B cell (primary cell): ENCODE data around the gene SPPL2C. TPM values are rescaled to one million over a fixed set of nuclear protein-coding genes. Genes with fewer than 3 reads are reported as not detected.

Source experiments
- ATAC-seq: fragments of 200-7000 bp; cut with Tn5 transposase; one replicate; pipeline ENCODE4 v1.10.0; 2021; ENCODE audit warnings: low read depth, mild to moderate bottlenecking, moderate number of reproducible peaks, moderate library complexity
- CTCF ChIA-PET: fragments of 350-600 bp; sonication (Branson Sonifier 250); formaldehyde crosslinking; loops from one replicate; lab custom pipeline; 2021; ENCODE audit warnings: antibody characterized with exemption, inconsistent platforms; lab: Charles Lee
- POLR2A ChIA-PET: fragments of 350-600 bp; sonication (Branson Sonifier 250); formaldehyde crosslinking; loops from one replicate; lab custom pipeline; 2021; ENCODE audit warnings: antibody characterized with exemption; lab: Charles Lee
- DNase-seq: peaks from one replicate; pipeline ENCODE4 v3.0.0; 2013
- H2AFZ ChIP-seq: 2 replicates; pipeline ENCODE4 v1.6.1; 2012; ENCODE audit warnings: mild to moderate bottlenecking, low read depth, low read length; ENCODE audit not compliant: insufficient read depth, poor library complexity, severe bottlenecking
- H3K27ac ChIP-seq, 2 donors: 1 replicate in 1 of 2; 2 replicates in 1 of 2; pipeline ENCODE4 v1.5.1; 2012 to 2013; ENCODE audit warnings: low read length in 2 of 2, mild to moderate bottlenecking in 2 of 2, moderate library complexity in 1 of 2
- H3K27me3 ChIP-seq, 4 experiments: fragments of 200-600 bp in 1 of 4; sonication (generic) in 1 of 4; replicated peaks in 1 of 4; 1 replicate in 2 of 4; 2 replicates in 2 of 4; pipeline versions ENCODE4 v1.6.1 to v1.7.0; 2013 to 2016; ENCODE audit warnings: low read length in 3 of 4, mild to moderate bottlenecking in 2 of 4, mixed read lengths in 1 of 4, moderate library complexity in 1 of 4; ENCODE audit not compliant: insufficient read depth in 4 of 4, control insufficient read depth in 3 of 4; ENCODE audit errors: control extremely low read depth in 1 of 4
- H3K36me3 ChIP-seq, 2 experiments: replicated peaks in 1 of 2; 1 replicate in 1 of 2; 2 replicates in 1 of 2; pipeline versions ENCODE4 v1.6.1 to v1.7.1; 2013; ENCODE audit warnings: low read length in 1 of 2; ENCODE audit not compliant: insufficient read depth in 2 of 2, control insufficient read depth in 1 of 2; ENCODE audit errors: control extremely low read depth in 1 of 2, extremely low read depth in 1 of 2
- H3K4me1 ChIP-seq, 2 donors: fragments of 200-600 bp in 1 of 2; sonication (generic) in 1 of 2; 1 replicate in 1 of 2; 2 replicates in 1 of 2; pipeline versions ENCODE4 v1.5.1 to v1.6.1; 2013 to 2017; ENCODE audit warnings: low read length in 2 of 2; ENCODE audit not compliant: control insufficient read depth in 2 of 2, insufficient read depth in 2 of 2
- H3K4me2 ChIP-seq: replicated peaks from 2 replicates; pipeline ENCODE3; 2012; ENCODE audit warnings: mild to moderate bottlenecking, low read depth, low read length; ENCODE audit not compliant: poor library complexity, severe bottlenecking
- H3K4me3 ChIP-seq, 5 experiments: fragments of 200-600 bp in 1 of 5; sonication (generic) in 1 of 5; 1 replicate in 3 of 5; 2 replicates in 2 of 5; pipeline versions ENCODE4 v1.5.1 to v1.7.0; 2011 to 2016; ENCODE audit warnings: low read length in 4 of 5, mild to moderate bottlenecking in 4 of 5, low read depth in 2 of 5, control low read depth in 1 of 5, moderate library complexity in 1 of 5; ENCODE audit not compliant: insufficient read depth in 1 of 5; ENCODE audit errors: control extremely low read depth in 1 of 5, extremely low read depth in 1 of 5
- H3K79me2 ChIP-seq: fragments of 200-600 bp; sonication (generic); one replicate; pipeline ENCODE4 v1.6.0; 2016; ENCODE audit warnings: low read length; ENCODE audit not compliant: control insufficient read depth, insufficient read depth
- H3K9ac ChIP-seq: fragments of 200-600 bp; sonication (generic); 2 replicates; pipeline ENCODE4 v1.6.1; 2017; ENCODE audit warnings: mild to moderate bottlenecking, low read length, moderate library complexity
- H3K9me3 ChIP-seq, 3 donors: one replicate each; pipeline versions ENCODE4 v1.6.1 to v1.7.1; 2013; ENCODE audit warnings: low read length in 2 of 3; ENCODE audit not compliant: control insufficient read depth in 2 of 3, insufficient read depth in 1 of 3; ENCODE audit errors: control extremely low read depth in 1 of 3
- H4K20me1 ChIP-seq: 2 replicates; pipeline ENCODE4 v1.6.0; 2012; ENCODE audit warnings: mild to moderate bottlenecking, low read length; ENCODE audit not compliant: insufficient read depth, control insufficient read depth, poor library complexity, severe bottlenecking
- H3K27ac Mint-ChIP-seq: one replicate; pipeline ENCODE4 v1.8.0; 2021; ENCODE audit warnings: mixed read lengths
- H3K27me3 Mint-ChIP-seq: one replicate; pipeline ENCODE4 v1.8.0; 2021; ENCODE audit warnings: mixed read lengths
- H3K4me1 Mint-ChIP-seq: one replicate; pipeline ENCODE4 v1.8.0; 2021; ENCODE audit warnings: mixed read lengths
- H3K4me3 Mint-ChIP-seq: one replicate; pipeline ENCODE4 v1.8.0; 2021; ENCODE audit warnings: mixed read lengths
- H3K9me3 Mint-ChIP-seq: one replicate; pipeline ENCODE4 v1.8.0; 2022; ENCODE audit warnings: mixed read lengths; ENCODE audit not compliant: insufficient read depth
- EZH2 ChIP-seq: IDR thresholded peaks from 2 replicates; pipeline ENCODE4 v1.6.1; 2012; ENCODE audit warnings: borderline replicate concordance, low read depth, mild to moderate bottlenecking, moderate library complexity, low read length; ENCODE audit not compliant: insufficient read depth, poor library complexity, severe bottlenecking
- WGBS: methylation state at CpG from one replicate; pipeline ENCODE4 v1.1.5; 2013; ENCODE audit warnings: missing lambda C conversion rate; ENCODE audit not compliant: insufficient coverage; 5-methylcytosine and 5-hydroxymethylcytosine counted together
- intact Hi-C: fragments of 100-400 bp; cut with micrococcal nuclease; formaldehyde crosslinking; loops from one replicate; pipeline ENCODE4 v1.10.0; 2022
- polyA plus RNA-seq: library from polyadenylated mRNA; depleted of rRNA; stranded (reverse); fragments of >200 nt; gene quantifications from 2 replicates; pipeline ENCODE4 v1.2.3, GENCODE V29; 2012
- total RNA-seq, 2 donors: library from RNA; stranded (reverse); fragments of 120-200 nt in 1 of 2; gene quantifications; 1 replicate in 1 of 2; 2 replicates in 1 of 2; pipeline versions ENCODE4 v1.2.3 to v1.2.4, GENCODE V29; 2013 to 2022
- TF ChIP-seq, protein P1 (sequence below): fragments of 200-600 bp; IDR thresholded peaks from one replicate; pipeline ENCODE4 v1.8.0; 2022; ENCODE audit warnings: antibody characterized with exemption, mild to moderate bottlenecking

Gene SPPL2C
- total and polyA plus RNA-seq, 2 donors (not counting 1 experiment from before 2014, with no cell fraction given) = not detected

DNA sequence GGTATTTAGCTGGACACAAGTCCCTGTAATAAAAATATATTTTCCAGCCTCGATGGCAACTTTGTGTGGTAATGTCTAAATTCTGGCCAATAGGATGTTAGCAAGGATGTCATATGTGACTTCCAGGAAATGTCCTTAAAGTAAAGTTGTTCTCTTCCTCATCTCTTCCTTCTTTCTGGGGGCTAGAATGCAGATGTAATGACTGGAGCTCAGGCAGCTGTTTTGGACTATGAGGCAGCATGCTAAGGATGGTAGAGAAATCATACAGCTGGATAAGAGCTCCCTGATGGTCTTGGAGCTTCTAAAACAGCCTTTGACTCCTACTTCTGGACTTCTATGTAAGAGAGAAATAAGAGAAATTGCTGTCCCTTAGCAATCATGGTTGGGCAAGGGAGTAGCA lies 32.8 kb downstream of the SPPL2C start:
- H2AFZ ChIP-seq = no peak overlapping the region
- peaks cover 0 to 5% (median 0%) of the 10 kb centered on the region in 3 donors for H3K9me3 ChIP-seq
- H3K79me2 ChIP-seq = no peaks in the 10 kb centered on the region
- POLR2A ChIA-PET = no interaction called here
- Mint-ChIP-seq H3K27me3 (peaks cover 20% of the 10 kb centered on the region), H3K9me3 (no peaks in the 10 kb centered on the region), H3K4me1 (peaks cover 1% of the 10 kb centered on the region), H3K4me3 (no peak overlapping the region), H3K27ac (no peak overlapping the region)
- no CpG with 5 or more reads among the region's 1 CpG for WGBS
- no peak overlapping the region for H3K9ac ChIP-seq
- no peaks in the 10 kb centered on the region for H4K20me1 ChIP-seq
- DNase-seq (no peak), ATAC-seq (no peak)
- H3K4me2 ChIP-seq = no peak overlapping the region
- no peaks in the 10 kb centered on the region for H3K36me3 ChIP-seq
- intact Hi-C loops = no loop called here
- TF ChIP-seq, protein P1, sequence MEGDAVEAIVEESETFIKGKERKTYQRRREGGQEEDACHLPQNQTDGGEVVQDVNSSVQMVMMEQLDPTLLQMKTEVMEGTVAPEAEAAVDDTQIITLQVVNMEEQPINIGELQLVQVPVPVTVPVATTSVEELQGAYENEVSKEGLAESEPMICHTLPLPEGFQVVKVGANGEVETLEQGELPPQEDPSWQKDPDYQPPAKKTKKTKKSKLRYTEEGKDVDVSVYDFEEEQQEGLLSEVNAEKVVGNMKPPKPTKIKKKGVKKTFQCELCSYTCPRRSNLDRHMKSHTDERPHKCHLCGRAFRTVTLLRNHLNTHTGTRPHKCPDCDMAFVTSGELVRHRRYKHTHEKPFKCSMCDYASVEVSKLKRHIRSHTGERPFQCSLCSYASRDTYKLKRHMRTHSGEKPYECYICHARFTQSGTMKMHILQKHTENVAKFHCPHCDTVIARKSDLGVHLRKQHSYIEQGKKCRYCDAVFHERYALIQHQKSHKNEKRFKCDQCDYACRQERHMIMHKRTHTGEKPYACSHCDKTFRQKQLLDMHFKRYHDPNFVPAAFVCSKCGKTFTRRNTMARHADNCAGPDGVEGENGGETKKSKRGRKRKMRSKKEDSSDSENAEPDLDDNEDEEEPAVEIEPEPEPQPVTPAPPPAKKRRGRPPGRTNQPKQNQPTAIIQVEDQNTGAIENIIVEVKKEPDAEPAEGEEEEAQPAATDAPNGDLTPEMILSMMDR = no peak
- TF ChIP-seq EZH2 = no peak
- peaks cover 0 to 14% (median 1%) of the 10 kb centered on the region in 4 experiments for H3K27me3 ChIP-seq
- H3K4me1 ChIP-seq = no peaks in the 10 kb centered on the region
- no peak overlapping the region for H3K27ac ChIP-seq
- H3K4me3 ChIP-seq = no peak overlapping the region
- CTCF ChIA-PET = interaction anchor here (1.5 kb wide), 1 partner anchor 29 kb away, joined by 3 read pairs; no protein-coding TSS in a partner anchor

DNA sequence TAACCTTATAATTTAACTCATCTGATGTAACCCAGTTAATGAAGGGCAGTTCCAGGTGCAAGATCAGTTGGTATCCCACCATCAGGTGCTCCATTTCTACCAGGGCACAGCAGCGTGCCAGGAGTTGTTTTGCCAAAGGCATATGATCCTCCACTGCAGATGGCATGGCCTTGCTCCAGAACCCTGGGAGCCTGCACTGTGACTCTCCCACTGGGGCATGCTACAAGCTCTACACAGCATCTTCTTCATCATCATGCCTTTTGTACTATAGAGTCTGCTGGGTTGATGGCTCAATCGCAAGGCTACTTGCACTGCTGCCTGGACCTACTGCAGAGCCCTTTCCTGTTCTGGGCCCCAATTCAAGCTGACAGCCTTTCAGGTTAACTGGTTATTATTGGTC lies 38.4 kb downstream of the SPPL2C start:
- Histone ChIP-seq H3K27me3 (peaks cover 0 to 7% (median 2%) of the 10 kb centered on the region in 4 experiments), H4K20me1 (no peaks in the 10 kb centered on the region), H3K36me3 (no peaks in the 10 kb centered on the region), H2AFZ (no peak overlapping the region), H3K27ac (no peak overlapping the region), H3K4me3 (no peak overlapping the region), H3K9me3 (peaks cover 0 to 8% (median 6%) of the 10 kb centered on the region in 3 donors), H3K4me2 (no peak overlapping the region), H3K4me1 (no peaks in the 10 kb centered on the region), H3K79me2 (no peaks in the 10 kb centered on the region), H3K9ac (no peak overlapping the region)
- Mint-ChIP-seq H3K4me1 (no peaks in the 10 kb centered on the region), H3K27me3 (peaks cover 26% of the 10 kb centered on the region), H3K27ac (no peak overlapping the region), H3K9me3 (peaks cover 2% of the 10 kb centered on the region), H3K4me3 (no peak overlapping the region)
- 89% methylated on average over 2 of the region's 2 CpGs for WGBS
- ChIA-PET POLR2A (no interaction called here), CTCF (no interaction called here)
- intact Hi-C loops = no loop called here
- TF ChIP-seq EZH2 = no peak
- TF ChIP-seq, protein P1 = no peak
- ATAC-seq (no peak), DNase-seq (no peak)
